Stimulated activated CD4-positive, alpha-beta T cell treated with anti-CD3 and anti-CD28 coated beads, Interleukin-4, amount 100 ng/mL, for 4 hours (primary cell): ENCODE data around the gene ZNF749.
A peak's percentile ranks its signal among the peaks of the same experiment; 100 is the strongest.

Experiments
- DNase-seq, 2 experiments: peaks; one replicate each; pipeline ENCODE4 v3.0.0-alpha.2; 2020

ZNF749 gene

GRCh38 chr19:57435062-57435978 lies at the start of gene ZNF749:
Gene ZNF749 (plus strand): TSS chr19:57435325. CDS start chr19:57435579, 254 bp downstream.
- peak; percentile 90 to 98 for DNase-seq

DNA sequence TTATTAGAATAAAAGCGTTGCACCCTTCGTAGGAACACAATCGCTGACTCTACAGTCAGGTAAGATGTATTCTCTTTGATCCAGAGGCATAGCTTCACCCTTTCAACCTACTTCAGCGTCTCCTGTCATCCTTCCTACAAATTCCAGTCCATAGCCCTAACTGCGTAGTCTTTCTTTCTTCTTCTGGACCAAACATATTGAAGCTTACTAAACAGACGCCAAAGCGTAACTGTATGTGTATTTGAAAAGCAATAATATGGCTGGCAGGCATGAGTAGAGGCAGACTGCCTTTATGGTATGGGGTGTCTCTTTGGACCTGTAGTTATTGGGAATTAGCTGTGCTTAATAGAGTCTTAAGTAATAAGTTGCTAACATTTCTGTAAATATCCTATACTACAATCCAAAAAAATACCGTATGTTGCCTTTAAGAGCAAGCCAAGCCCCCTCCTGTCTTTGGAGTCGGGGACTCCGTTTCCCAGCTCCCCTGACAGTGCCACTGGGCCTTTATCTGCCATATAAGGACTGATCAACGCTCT lies 45.9 kb upstream of the ZNF749 start:
- DNase-seq: no peak

GRCh38 chr19:57389730-57390598 lies 45.2 kb upstream of the ZNF749 start, which contains the start of gene ZNF548:
Gene ZNF548 (plus strand): TSS chr19:57389854. CDS start chr19:57390100, 246 bp downstream.
- peak; percentile 92 to 98 for DNase-seq

DNA sequence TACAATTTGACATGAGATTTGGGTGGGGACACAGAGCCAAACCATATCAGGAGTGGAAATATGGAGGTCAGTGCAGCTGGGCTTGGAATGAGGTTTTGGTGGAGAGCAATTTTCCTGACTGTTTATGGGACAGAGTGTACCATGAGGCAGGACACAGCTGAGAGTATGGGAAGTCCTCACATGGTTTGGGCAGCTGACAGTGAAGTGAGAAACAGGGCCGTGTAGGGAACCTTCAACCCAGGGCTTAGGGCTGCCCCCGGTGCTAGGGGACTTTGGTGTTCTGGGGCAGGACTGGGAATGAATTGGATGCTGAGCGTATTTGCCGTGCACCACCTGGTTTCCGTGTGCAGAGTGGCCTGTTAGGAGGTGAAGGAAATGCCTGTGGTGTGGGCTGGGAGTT lies 39.4 kb upstream of the ZNF749 start:
- DNase-seq: no peak

GRCh38 chr19:57398868-57399267 lies 36.3 kb upstream of the ZNF749 start:
- no peak for DNase-seq

DNA sequence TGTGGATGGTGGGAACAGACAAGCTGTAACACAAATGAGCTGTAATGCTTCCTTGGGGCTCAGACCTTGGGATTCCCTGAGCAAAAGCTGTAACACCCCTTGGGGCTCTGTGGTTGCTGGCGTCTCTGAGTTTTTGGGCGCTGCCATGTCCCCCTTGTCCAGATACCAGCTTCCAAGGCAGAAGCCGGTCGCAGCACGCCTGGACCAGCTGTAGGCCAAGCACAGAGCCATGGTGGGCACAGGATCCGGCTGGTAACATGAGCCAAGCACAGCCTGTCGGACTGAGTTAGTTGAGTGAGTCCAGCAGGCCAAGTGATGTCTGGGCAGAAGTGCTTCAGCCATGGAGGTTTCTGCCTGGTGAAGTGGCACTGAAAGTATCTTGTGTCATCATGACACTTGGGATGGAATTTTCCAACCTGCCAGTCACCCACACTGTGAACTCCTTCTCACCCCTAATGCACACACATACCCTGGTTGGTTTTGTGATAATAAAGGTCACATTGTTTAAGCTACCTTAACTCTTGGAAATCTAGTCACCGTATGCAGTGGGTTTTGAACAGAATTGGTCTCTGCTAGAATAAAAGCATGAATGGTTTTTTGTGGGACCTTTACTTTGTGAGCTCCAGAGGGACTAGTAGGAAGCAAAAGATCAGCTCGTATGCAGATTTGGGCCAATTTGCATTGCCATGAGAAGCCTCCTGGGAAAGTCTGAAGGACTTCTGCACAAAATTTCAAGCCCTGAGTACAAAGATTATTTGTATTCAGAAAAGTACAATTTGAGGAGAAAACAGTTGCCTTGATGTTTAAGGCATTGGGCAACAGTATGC lies 31.2 kb upstream of the ZNF749 start:
- DNase-seq: no peak

DNA sequence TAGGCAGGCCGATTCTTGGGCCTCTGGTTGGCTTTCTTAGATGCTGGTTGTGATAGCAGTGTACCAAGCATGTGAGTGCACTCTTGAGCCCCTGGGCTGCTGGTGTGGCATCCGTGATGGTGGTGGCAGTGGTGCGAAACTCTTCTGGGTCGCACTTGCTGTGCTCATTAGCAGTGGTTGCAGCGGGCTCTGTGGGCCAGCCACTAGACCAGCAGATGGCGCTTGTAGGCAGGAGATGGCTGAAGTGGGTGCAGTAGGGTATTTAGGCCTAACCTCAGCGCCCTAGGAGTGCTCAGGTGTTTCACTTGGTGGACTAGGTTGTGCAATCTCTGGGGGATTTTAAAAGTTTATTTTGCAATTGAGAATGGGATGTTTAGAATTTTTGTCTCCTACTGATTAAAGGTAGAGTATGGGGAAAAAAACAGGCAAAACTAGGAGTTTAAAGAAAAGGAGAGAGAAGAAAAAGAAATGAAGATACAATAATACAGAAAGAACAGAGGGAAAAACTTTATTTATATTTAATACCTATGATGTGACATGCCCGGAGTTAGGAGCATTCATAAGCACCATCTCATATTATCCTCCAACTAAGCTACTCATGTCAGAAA lies 28.5 kb upstream of the ZNF749 start:
- peak; percentile 61 to 68 for DNase-seq

DNA sequence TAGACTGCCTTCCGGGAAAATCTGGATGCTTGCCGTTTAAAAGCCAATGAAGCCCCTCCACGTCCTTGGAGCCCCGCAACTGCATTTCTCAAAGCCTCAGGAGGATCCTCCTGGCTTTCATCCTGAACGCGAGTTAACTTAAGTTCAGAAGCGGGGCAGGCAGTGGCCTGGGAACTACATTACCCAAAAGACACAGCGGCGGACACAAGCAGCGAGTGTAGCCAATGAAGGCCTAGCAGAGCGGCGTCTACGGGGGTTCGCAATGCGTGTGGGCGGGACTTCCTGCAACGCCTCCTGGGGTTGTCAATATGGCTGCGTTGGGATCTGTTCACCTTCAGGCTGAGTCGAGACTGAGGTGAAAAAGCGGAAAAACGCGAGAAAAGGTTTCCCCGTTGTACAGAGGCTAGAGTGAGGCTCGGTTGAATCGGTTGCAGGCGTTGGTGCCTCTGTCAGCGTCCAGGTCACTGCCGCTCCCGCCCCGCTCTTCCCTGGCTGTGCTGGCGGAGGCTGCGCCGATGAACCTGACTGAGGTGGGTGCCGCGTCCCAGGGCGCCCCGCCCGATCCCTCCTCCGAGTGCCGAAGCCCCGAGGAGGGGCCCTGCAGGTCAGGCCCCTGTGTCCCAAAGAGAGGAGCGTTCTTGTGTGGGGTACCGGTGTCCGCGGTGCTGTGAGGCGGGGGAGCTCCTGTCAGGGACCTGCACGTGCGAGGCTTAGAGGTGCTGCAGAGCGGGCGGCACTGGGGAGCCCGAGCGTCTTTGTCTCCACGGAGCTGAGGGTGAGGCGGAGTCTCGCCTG lies 24.1 kb upstream of the ZNF749 start, which contains the start of gene ZNF17:
Gene ZNF17 (plus strand): TSS at position 285 of the 795 bp plus-strand sequence. CDS start 2,455 bp downstream, outside the sequence.
- DNase-seq: peak; percentile 89 to 93

DNA sequence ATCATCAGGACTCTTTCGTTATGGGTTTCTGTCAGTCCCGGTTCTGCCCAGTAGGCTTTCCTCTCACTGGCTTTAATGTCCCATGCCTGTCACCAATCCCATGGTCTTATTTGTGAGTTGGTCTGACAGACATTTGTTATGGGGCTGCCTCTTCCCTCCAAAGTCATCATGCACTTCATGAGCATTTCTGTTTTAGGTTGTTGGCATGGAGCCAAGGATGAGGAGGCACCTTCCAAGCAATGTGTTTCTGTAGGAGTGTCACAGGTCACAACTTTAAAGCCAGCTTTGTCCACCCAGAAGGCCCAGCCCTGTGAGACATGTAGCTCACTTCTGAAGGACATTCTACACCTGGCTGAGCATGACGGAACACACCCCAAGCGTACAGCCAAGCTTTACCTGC lies 15.7 kb upstream of the ZNF749 start:
- DNase-seq: no peak

GRCh38 chr19:57421037-57421436 lies 14.1 kb upstream of the ZNF749 start:
- DNase-seq: no peak

GRCh38 chr19:57434386-57435061 lies 601 bp upstream of the ZNF749 start:
- no peak for DNase-seq

DNA sequence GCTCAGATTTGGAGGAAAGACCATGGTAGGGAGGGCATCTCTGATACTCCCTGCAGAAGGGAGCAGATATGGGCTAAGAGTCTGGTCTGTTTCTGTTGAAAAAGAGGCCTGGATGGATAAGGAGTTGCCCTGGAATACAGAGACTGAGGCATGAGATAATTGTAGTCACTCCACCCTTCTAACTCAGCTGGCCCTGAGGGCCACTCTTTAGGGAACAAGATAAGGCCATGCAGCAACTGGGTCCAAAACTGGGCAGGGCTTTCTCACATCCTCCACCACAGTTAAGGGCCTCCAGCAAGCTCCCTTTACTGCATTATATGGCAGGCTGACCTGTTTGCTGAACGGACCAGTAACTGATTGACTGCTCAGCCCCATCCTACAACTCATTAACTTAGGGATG lies 1.3 kb downstream of the ZNF749 start:
- DNase-seq: no peak

DNA sequence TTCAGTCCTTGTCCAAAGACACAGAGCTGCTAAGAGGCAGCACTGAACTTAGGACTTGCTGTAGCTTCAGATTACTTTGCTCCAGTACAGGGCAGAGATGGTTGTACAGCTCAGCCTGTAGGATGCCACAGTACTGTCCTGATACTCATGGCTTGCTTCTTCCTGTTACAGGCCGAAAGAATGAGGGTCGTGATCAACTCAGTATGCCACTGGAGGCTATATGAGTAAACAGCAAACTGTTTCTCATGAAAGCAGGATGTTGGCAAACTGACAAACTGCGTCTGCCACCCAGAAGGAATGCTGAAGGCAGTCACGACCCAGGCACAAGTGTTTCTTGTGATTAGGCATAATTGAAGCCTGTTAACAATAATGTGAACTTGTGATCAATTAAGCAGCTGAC lies 2.8 kb downstream of the ZNF749 start:
- no peak for DNase-seq

- DNase-seq: no peak
Measured at GRCh38 chr19:57438925-57439324, 3.8 kb downstream of the ZNF749 start.

- DNase-seq: no peak
Measured at GRCh38 chr19:57441979-57442752, 7.0 kb downstream of the ZNF749 start.

DNA sequence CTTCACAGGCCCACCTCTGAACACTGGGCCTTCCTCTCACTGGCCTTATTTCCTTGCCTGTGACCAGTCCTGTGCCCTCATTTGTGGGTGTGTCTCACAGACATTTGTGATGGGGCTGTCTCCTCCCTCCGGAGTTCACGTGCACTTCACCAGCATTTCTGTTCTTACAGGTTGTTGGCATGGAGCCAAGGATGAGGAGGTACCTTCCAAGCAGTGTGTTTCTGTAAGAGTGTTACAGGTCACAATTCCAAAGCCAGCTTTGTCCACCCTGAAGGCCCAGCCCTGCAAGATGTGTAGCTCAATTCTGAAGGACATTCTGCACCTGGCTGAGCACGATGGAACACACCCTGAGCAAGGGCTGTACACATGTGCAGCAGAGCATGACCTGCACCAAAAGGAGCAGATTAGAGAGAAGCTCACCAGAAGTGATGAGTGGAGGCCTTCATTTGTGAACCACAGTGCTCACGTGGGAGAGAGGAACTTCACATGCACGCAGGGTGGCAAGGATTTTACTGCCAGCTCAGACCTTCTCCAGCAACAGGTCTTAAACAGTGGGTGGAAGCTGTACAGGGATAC lies 8.1 kb downstream of the ZNF749 start:
- no peak for DNase-seq

GRCh38 chr19:57452307-57452706 lies 17.2 kb downstream of the ZNF749 start:
- no peak for DNase-seq

DNA sequence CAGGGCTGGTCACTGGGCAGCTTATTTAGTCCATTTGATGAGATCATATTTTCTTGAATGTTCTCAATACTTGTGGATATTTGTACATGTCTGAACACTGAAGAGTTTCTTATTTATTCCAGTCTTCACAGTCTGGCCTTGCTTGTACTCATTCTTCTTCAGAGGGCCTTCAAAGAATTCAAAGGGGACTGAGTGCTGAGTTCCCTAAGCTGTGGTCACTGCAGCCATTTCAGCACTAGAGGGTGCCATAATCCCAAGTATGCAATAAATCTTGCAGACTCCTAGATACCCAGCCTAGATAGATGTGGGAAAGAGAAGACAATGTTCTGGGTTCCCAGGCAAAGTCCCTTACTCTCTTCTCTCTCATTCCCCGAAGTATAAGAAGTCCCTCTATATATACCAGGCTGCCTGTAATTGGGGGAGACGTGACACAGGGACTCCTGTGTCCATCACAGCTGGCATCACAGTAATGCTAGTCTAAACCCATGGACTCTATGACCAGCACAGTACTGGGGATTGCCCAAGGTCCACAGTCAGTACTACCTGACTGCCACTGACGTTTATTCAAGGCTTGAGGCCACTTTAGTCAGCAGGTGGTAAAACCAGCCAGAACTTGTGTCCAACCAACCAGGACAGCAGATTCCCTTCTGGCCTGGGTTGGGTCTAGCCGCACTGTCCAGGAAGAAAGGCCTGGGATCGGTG lies 30.7 kb downstream of the ZNF749 start:
- no peak for DNase-seq
